NCI-H1694 treated with DMSO at 0.1 percent for 48 hours (cell line): ENCODE data around the gene ASPN.
"Not testable (repeated sequence)": the region's sequence is repeated elsewhere in the genome, so short reads cannot be mapped to it uniquely, and the experiment has no call there.

Experiments used
- DNase-seq: peaks from one replicate; lab custom pipeline; 2025; lab: John Stamatoyannopoulos, UW

Gene ASPN

DNA sequence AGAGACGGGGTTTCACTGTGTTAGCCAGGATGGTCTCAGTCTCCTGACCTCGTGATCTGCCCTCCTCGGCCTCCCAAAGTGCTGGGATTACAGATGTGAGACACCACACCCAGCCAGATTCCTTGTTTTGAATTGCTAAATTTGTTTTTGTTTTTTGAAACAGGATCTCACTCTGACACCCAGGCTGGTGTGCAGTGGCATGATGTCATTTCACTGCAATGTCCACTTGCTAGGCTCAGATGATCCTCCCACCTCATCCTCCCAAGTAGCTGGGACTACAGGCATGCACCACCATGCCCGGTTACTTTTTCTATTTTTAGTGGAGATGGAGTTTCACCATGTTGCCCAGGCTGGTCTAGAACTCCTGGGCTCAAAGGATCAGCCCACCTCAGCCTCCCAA lies 71.1 kb downstream of the ASPN start:
- DNase-seq = not testable (repeated sequence)

DNA sequence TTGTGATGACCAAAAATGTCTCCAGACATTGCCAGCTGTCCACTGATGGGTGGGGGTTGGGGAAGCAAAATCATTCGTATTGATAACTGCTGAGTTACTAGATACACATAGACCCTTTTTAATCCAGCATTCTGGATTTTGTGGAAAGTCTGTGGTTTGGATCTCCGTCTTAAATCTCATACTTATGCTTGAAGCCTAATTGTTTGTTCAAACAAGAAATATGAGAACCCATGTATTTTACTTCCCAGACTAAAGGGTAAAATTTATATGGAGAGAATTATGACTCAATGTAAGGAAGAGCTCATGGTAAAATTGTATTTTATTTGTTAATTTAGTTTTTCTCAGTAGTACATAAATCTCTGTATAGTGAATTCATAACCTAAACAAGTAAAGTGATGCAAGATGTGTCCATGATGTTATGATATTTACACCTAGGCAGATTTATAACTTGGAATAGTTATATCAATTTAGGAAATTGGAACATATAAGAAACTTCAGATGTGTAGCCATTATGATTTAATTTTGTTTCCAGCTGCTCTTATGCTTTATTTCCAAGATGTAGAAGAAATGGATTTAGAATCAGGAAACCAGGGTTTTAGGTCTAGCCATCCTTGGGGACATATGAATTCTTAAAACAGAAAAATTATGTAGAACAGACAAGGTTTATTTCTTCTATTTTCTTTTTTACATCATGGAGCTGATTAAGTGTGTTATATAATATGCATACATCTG lies 73.4 kb downstream of the ASPN start:
- no peak for DNase-seq

DNA sequence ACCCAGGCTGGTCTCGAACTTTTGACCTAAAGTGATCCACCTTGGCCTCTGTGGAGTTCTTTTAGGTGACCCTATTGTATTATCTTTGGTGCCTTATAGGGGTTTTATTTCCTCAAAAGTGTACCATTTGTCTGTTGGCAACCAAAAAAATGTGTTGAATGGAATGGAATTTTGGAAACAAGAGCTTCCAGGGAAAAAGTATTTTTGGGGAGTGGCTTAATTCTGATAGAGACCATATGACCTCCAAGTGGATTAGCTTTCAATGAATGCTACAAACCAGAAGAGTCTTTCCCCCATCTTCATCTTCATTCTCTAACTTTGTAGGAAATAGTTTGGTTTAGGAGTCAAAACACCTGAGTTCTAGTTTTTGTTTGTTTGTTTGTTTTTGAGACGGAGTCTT lies 74.5 kb downstream of the ASPN start:
- DNase-seq = no peak

DNA sequence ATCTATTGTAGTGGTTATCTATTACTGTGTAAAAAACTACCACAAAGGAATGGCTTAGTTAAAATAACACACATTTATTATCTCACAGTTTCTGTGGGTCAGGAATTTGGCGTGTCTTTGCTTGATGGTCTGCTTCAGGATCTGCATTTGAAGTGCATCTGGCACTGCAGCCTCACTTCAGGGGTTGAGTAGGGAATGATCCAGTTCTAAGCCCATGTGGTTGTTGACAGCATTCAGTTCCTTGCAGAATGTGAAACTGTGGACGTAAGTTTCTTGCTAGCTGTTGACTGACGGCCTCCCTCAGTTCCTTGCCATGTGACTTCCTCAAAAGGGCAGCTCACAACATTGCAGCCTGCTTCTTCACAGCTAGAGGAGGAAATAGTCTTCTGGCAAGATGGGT lies 75.8 kb downstream of the ASPN start:
- DNase-seq = no peak
